HS-5 (cell line): ENCODE data around the gene CD200R1L.
A peak's percentile ranks its signal among the peaks of the same experiment; 100 is the strongest.

Experiments used
- DNase-seq: peaks from one replicate; pipeline ENCODE4 v3.0.0-alpha.2; 2012; ENCODE audit warnings: low read depth

Gene CD200R1L

GRCh38 chr3:112786881-112787579, 59.6 kb downstream of the CD200R1L start:
- DNase-seq: no peak

- DNase-seq: no peak
Observed at GRCh38 chr3:112786002-112786590, 60.6 kb downstream of the CD200R1L start.

- DNase-seq: no peak
Observed at GRCh38 chr3:112785321-112786001, 61.2 kb downstream of the CD200R1L start.

- no peak for DNase-seq
Observed at GRCh38 chr3:112782491-112782890, 64.2 kb downstream of the CD200R1L start.

- no peak for DNase-seq
Observed at GRCh38 chr3:112781599-112781998, 65.1 kb downstream of the CD200R1L start.

- no peak for DNase-seq
Observed at GRCh38 chr3:112779558-112780480, 66.8 kb downstream of the CD200R1L start.

GRCh38 chr3:112779011-112779410, 67.7 kb downstream of the CD200R1L start:
- DNase-seq: no peak

GRCh38 chr3:112778353-112778948, 68.2 kb downstream of the CD200R1L start:
- DNase-seq: peak; percentile 90

- DNase-seq: no peak
Observed at GRCh38 chr3:112777811-112778210, 68.9 kb downstream of the CD200R1L start.

- DNase-seq: no peak
Observed at GRCh38 chr3:112776836-112777235, 69.8 kb downstream of the CD200R1L start.

GRCh38 chr3:112776000-112776399, 70.7 kb downstream of the CD200R1L start:
- DNase-seq: peak; percentile 65

- DNase-seq: peak; percentile 6
Observed at GRCh38 chr3:112775011-112775742, 71.5 kb downstream of the CD200R1L start.

- DNase-seq: peak; percentile 60
Observed at GRCh38 chr3:112774293-112774926, 72.3 kb downstream of the CD200R1L start.

GRCh38 chr3:112773864-112774263, 72.8 kb downstream of the CD200R1L start:
- DNase-seq: no peak

GRCh38 chr3:112770951-112771350, 75.7 kb downstream of the CD200R1L start:
- DNase-seq: no peak

GRCh38 chr3:112770032-112770626, 76.5 kb downstream of the CD200R1L start:
- DNase-seq: no peak

GRCh38 chr3:112769286-112769978, 77.2 kb downstream of the CD200R1L start:
- no peak for DNase-seq

- DNase-seq: no peak
Observed at GRCh38 chr3:112767777-112768176, 78.9 kb downstream of the CD200R1L start.

GRCh38 chr3:112767177-112767576, 79.5 kb downstream of the CD200R1L start:
- DNase-seq: no peak
